Endothelial cell of umbilical vein (primary cell): Measurements from ENCODE around the gene FBXO45. TPM values are rescaled to one million over a fixed set of nuclear protein-coding genes. Genes with fewer than 3 reads are reported as not detected.
A peak's percentile ranks its signal among the peaks of the same experiment; 100 is the strongest.

Source experiments
- BruUV-seq: library from RNA; stranded (reverse); fragments of 400-500 nt; replicated peaks from 2 replicates; lab custom pipeline; 2021; lab: Mats Ljungman, UMichigan
- CTCF ChIA-PET: fragments of 300-600, 350-600 bp; sonication (Branson Sonifier 250); formaldehyde crosslinking; loops from one replicate; lab custom pipeline; 2021; ENCODE audit warnings: antibody characterized with exemption, inconsistent platforms; lab: Charles Lee
- POLR2A ChIA-PET: fragments of 300-600, 350-600 bp; sonication (Branson Sonifier 250); formaldehyde crosslinking; loops from one replicate; lab custom pipeline; 2021; ENCODE audit warnings: antibody characterized with exemption, inconsistent platforms; lab: Charles Lee
- DNase-seq: peaks from one replicate; pipeline ENCODE4 v3.0.0-alpha.2; 2011; ENCODE audit warnings: low read depth, low spot score
- FAIRE-seq: peaks from 2 replicates; lab custom pipeline; 2011; peaks lifted over from hg19 to GRCh38; lab: Jason Lieb, UNC
- H2AFZ ChIP-seq: 2 replicates; pipeline ENCODE4 v1.6.0; 2012; ENCODE audit warnings: low read depth, low read length, control low read depth, inconsistent platforms
- H3K27ac ChIP-seq: 2 replicates; pipeline ENCODE4 v1.5.1; 2011; ENCODE audit warnings: low read depth, mild to moderate bottlenecking, control low read depth, low read length, moderate library complexity; ENCODE audit not compliant: insufficient read depth
- H3K27me3 ChIP-seq, 2 experiments: 2 replicates each; pipeline versions ENCODE4 v1.6.0 to v1.6.1; 2011; ENCODE audit warnings: low read length in 2 of 2, mixed read lengths in 1 of 2; ENCODE audit not compliant: control insufficient read depth in 2 of 2, insufficient read depth in 2 of 2
- H3K36me3 ChIP-seq, 2 experiments: 2 replicates in 1 of 2; 3 replicates in 1 of 2; pipeline ENCODE4 v1.5.1; 2011; ENCODE audit warnings: low read length in 2 of 2, mild to moderate bottlenecking in 1 of 2, moderate library complexity in 1 of 2; ENCODE audit not compliant: control insufficient read depth in 2 of 2, insufficient read depth in 2 of 2; ENCODE audit errors: extremely low read depth in 1 of 2
- H3K4me1 ChIP-seq: 3 replicates; pipeline ENCODE4 v1.5.1; 2011; ENCODE audit warnings: mild to moderate bottlenecking, low read length; ENCODE audit not compliant: control insufficient read depth, insufficient read depth; ENCODE audit errors: extremely low read depth
- H3K4me2 ChIP-seq: 2 replicates; pipeline ENCODE4 v1.6.1; 2011; ENCODE audit warnings: low read length, control low read depth, mixed read lengths; ENCODE audit not compliant: insufficient read depth
- H3K4me3 ChIP-seq, 3 experiments: fragments of 200-600 bp in 1 of 3; sonication (generic), shearing (Covaris generic) in 1 of 3; replicated peaks in 1 of 3; 2 replicates each; pipeline ENCODE4 v1.5.1; 2011 to 2016; ENCODE audit warnings: control low read depth in 3 of 3, low read length in 3 of 3, mild to moderate bottlenecking in 2 of 3, inconsistent platforms in 1 of 3, low read depth in 1 of 3, moderate library complexity in 1 of 3; ENCODE audit not compliant: insufficient read depth in 1 of 3
- H3K79me2 ChIP-seq: 2 replicates; pipeline ENCODE4 v1.6.0; 2012; ENCODE audit warnings: low read length, inconsistent platforms; ENCODE audit not compliant: control insufficient read depth, insufficient read depth
- H3K9ac ChIP-seq: replicated peaks from 2 replicates; pipeline ENCODE3; 2011; ENCODE audit warnings: low read length, control low read depth; ENCODE audit not compliant: insufficient read depth; ENCODE audit errors: extremely low read depth
- H3K9me1 ChIP-seq: replicated peaks from 3 replicates; pipeline ENCODE4 v1.6.0; 2011; ENCODE audit warnings: mild to moderate bottlenecking, low read length; ENCODE audit not compliant: control insufficient read depth, insufficient read depth; ENCODE audit errors: extremely low read depth
- H3K9me3 ChIP-seq: replicated peaks from 2 replicates; pipeline ENCODE4 v1.5.1; 2012; ENCODE audit warnings: low read length, inconsistent platforms; ENCODE audit not compliant: control insufficient read depth, insufficient read depth
- H4K20me1 ChIP-seq: replicated peaks from 2 replicates; pipeline ENCODE3; 2011; ENCODE audit warnings: mild to moderate bottlenecking, low read length; ENCODE audit not compliant: control insufficient read depth, insufficient read depth; ENCODE audit errors: extremely low read depth
- EZH2 ChIP-seq: IDR thresholded peaks from 2 replicates; pipeline ENCODE4 v1.6.1; 2012; ENCODE audit warnings: borderline replicate concordance, low read depth, mild to moderate bottlenecking, moderate library complexity, low read length, inconsistent platforms; ENCODE audit not compliant: severe bottlenecking
- FOS ChIP-seq: IDR thresholded peaks from 2 replicates; pipeline ENCODE4 v1.6.1; 2011; ENCODE audit warnings: mild to moderate bottlenecking, low read length, moderate library complexity, borderline replicate concordance; ENCODE audit not compliant: insufficient read depth
- GATA2 ChIP-seq: IDR thresholded peaks from 2 replicates; pipeline ENCODE4 v1.7.0; 2011; ENCODE audit warnings: low read depth, mild to moderate bottlenecking, moderate library complexity, mixed read lengths, low read length; ENCODE audit not compliant: insufficient read length, insufficient read depth
- JUN ChIP-seq: IDR thresholded peaks from 2 replicates; pipeline ENCODE4 v1.6.1; 2011; ENCODE audit warnings: borderline replicate concordance, low read depth; ENCODE audit not compliant: insufficient read length, insufficient read depth
- MYC ChIP-seq: IDR thresholded peaks from one replicate; pipeline ENCODE4 v1.6.1; 2011; ENCODE audit warnings: mild to moderate bottlenecking, low read depth, low read length
- POLR2A ChIP-seq: IDR thresholded peaks from 2 replicates; pipeline ENCODE4 v1.6.1; 2012; ENCODE audit warnings: low read depth, mild to moderate bottlenecking, control low read depth, low read length
- POLR2AphosphoS5 ChIP-seq: IDR thresholded peaks from 2 replicates; pipeline ENCODE4 v1.6.1; 2012; ENCODE audit warnings: low read depth, mild to moderate bottlenecking, control low read depth, low read length, moderate library complexity; ENCODE audit not compliant: insufficient read depth
- dilution Hi-C: fragments of 300-500 bp; cut with MboI; formaldehyde crosslinking; loops from one replicate; pipeline ENCODE4 v1.15.0; 2019; ENCODE audit warnings: low sequenced_read_pairs; ENCODE audit not compliant: extremely low pct_ligation_motif_present
- intact Hi-C: fragments of 100-400 bp; cut with micrococcal nuclease; formaldehyde crosslinking; loops from one replicate; pipeline ENCODE4 v1.10.0; 2022
- polyA plus RNA-seq, 4 experiments: library from polyadenylated mRNA; depleted of rRNA in 3 of 4; stranded (reverse) in 3 of 4; unstranded in 1 of 4; fragments of >200 nt; gene quantifications; 2 replicates each; pipeline versions ENCODE4 v1.2.1 to v1.2.3, GENCODE V29; 2011 to 2012; ENCODE audit warnings: missing spikeins in 1 of 4
- total RNA-seq: library from RNA; stranded (reverse); gene quantifications from 2 replicates; pipeline ENCODE4 v1.2.3, GENCODE V29; 2021
- TF ChIP-seq, protein P1 (sequence below), 2 donors: IDR thresholded peaks; 1 replicate in 1 of 2; 2 replicates in 1 of 2; pipeline ENCODE4 v1.5.1; 2011; ENCODE audit warnings: low read length in 2 of 2, mild to moderate bottlenecking in 2 of 2, moderate library complexity in 2 of 2, control low read depth in 1 of 2, inconsistent platforms in 1 of 2, low read depth in 1 of 2; ENCODE audit not compliant: insufficient read depth in 1 of 2; ENCODE audit errors: extremely low read depth in 1 of 2
- TF ChIP-seq, protein P2 (sequence below): IDR thresholded peaks from 2 replicates; pipeline ENCODE4 v1.6.1; 2011; ENCODE audit not compliant: insufficient read depth, insufficient read length

The FBXO45 gene
- total and polyA plus RNA-seq, 2 donors (not counting 3 experiments of a cell fraction or from before 2014, with no cell fraction given) = 3.5 to 12.4 TPM

DNA sequence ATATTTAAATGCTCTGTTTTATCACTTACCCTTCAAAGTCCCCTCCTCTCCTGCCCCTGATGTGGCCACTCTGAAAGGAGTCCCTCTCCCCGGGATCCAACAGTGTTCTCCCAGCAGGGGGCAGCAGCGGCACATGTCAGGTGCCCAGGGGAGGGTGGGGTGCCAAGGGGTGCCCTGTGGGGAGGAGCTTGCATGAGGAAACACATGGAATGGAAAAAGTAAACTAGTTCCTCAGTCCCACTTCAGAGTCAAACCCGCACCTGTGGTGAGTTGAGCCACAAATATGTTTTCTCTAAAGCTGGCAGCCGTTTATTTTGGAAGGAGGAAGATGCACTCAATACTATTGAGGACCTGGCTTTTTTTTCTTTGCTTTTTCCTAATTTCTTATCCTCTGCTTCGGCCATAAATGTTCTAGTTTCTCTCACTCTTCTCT lies 40.9 kb downstream of the FBXO45 start:
- H3K9ac ChIP-seq = no peak overlapping the region
- dilution Hi-C loops = loop anchor here (5.0 kb wide), 1 partner anchor 78 kb away; no protein-coding TSS in a partner anchor
- no peaks in the 10 kb centered on the region for H3K79me2 ChIP-seq
- DNase-seq (peak; percentile 84), FAIRE-seq (peak; percentile 79)
- H3K9me3 ChIP-seq = no peaks in the 10 kb centered on the region
- H2AFZ ChIP-seq = peak overlapping the region; percentile 38
- ChIA-PET POLR2A (no interaction called here), CTCF (interaction anchor here (0.6 to 7.8 kb wide), 53 partner anchors 9 to 360 kb away, joined by 3 to 334 read pairs (median 5); partner anchors contain the start of genes FBXO45, NCBP2, NRROS and PAK2)
- TF ChIP-seq MYC = no peak
- TF ChIP-seq, protein P1, sequence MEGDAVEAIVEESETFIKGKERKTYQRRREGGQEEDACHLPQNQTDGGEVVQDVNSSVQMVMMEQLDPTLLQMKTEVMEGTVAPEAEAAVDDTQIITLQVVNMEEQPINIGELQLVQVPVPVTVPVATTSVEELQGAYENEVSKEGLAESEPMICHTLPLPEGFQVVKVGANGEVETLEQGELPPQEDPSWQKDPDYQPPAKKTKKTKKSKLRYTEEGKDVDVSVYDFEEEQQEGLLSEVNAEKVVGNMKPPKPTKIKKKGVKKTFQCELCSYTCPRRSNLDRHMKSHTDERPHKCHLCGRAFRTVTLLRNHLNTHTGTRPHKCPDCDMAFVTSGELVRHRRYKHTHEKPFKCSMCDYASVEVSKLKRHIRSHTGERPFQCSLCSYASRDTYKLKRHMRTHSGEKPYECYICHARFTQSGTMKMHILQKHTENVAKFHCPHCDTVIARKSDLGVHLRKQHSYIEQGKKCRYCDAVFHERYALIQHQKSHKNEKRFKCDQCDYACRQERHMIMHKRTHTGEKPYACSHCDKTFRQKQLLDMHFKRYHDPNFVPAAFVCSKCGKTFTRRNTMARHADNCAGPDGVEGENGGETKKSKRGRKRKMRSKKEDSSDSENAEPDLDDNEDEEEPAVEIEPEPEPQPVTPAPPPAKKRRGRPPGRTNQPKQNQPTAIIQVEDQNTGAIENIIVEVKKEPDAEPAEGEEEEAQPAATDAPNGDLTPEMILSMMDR (IDR thresholded peaks at IDR 0.05; ENCODE audit: extremely low read depth in 1 of 2, insufficient read depth in 1 of 2, low read depth in 1 of 2, low read length in 2 of 2) = peak; percentile 68 to 85
- no peak for TF ChIP-seq GATA2
- TF ChIP-seq POLR2A = no peak
- TF ChIP-seq, protein P2, sequence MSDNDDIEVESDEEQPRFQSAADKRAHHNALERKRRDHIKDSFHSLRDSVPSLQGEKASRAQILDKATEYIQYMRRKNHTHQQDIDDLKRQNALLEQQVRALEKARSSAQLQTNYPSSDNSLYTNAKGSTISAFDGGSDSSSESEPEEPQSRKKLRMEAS = no peak
- no peak for TF ChIP-seq JUN
- no peak for TF ChIP-seq EZH2
- peak; percentile 25 for TF ChIP-seq POLR2AphosphoS5
- TF ChIP-seq FOS = no peak
- H3K9me1 ChIP-seq = no peaks in the 10 kb centered on the region
- H3K4me1 ChIP-seq = peaks cover 28% of the 10 kb centered on the region
- H4K20me1 ChIP-seq = no peaks in the 10 kb centered on the region
- BruUV-seq = no TSS peak
- H3K4me2 ChIP-seq = peak overlapping the region; percentile 12
- H3K27me3 ChIP-seq = peaks cover 0 to 3% of the 10 kb centered on the region in 2 experiments
- H3K27ac ChIP-seq = no peak overlapping the region
- intact Hi-C loops = loop anchor here (1.0 to 2.0 kb wide), 5 partner anchors 30 to 361 kb away; partner anchors contain the start of genes NCBP2 and NRROS
- H3K4me3 ChIP-seq = no peak overlapping the region
- no peaks in the 10 kb centered on the region for H3K36me3 ChIP-seq
